NK-92 treated with Interleukin-12 subunit alpha and Interleukin-12 subunit beta, amount 100 ng/mL, for 24 hours (cell line): ENCODE data around the gene RABGEF1.
"Not testable (repeated sequence)": the region's sequence is repeated elsewhere in the genome, so short reads cannot be mapped to it uniquely, and the experiment has no call there.

ENCODE experiments used
- DNase-seq: peaks from one replicate; lab custom pipeline; 2025; lab: John Stamatoyannopoulos, UW

Gene RABGEF1

GRCh38 chr7:66815186-66815875, 74.8 kb downstream of the RABGEF1 start:
- DNase-seq = not testable (repeated sequence)

DNA sequence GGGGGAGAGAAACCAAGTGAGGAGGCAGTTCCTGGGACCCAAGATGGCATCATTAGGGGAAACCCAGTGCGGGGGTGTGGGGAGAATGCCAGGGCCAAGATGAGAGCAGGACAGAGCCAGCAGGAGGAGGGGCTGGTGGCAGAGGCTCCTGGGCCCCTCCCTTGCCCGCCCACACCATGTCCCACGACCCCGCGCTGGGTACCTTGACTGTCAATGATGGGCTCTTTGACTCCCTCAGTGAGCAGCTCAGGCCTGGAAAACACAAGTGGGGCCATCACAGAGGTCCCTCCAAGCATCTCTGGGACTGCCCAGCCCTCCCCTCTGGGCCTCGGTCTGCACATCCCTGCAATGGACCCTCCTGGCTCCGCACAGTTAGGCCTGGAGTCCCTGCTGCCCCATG, 75.4 kb downstream of the RABGEF1 start:
- DNase-seq = no peak

- not testable (repeated sequence) for DNase-seq
Measured at GRCh38 chr7:66816658-66817057, 76.1 kb downstream of the RABGEF1 start.

GRCh38 chr7:66817208-66817795, 76.8 kb downstream of the RABGEF1 start:
- not testable (repeated sequence) for DNase-seq

DNA sequence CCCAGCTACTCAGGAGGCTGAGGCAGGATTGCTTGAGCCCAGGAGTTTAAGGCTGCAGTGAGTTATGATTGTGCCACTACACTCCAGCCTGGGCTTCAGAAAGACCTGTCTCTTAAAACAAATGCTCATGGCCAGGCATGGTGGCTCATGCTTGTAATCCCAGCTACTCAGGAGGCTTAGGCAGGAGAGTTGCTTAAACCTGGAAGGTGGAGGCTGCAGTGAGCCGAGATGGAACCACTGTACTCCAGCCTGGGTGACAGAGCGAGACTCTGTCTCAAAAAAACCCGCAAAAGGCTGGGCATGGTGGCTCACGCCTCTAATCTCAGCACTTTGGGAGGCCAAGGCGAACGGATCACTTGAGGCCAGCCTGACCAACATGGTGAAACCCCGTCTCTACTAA, 77.4 kb downstream of the RABGEF1 start:
- DNase-seq = not testable (repeated sequence)

- no peak for DNase-seq
Measured at GRCh38 chr7:66824041-66824440, 83.5 kb downstream of the RABGEF1 start.

DNA sequence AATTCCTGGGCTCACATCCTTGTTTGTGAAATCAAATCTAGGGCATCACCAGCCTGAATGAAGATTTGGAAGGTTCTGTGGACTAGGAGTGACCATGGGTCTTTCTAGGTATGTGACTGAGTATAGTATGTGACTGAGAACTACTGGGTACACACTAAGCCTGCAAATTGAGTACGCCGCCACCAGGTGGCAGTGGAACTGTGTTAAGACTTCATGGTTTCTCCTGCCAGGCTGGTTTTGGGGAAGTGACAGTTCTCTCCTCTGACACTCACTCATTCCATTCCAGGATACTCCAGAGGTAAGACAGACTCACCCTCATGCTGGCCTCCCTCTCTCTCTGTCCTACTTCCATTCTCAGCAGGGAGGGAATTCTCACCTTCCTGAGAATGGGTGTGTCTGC, 85.0 kb downstream of the RABGEF1 start:
- peak; percentile 27 for DNase-seq

- no peak for DNase-seq
Measured at GRCh38 chr7:66826649-66827048, 86.1 kb downstream of the RABGEF1 start.

GRCh38 chr7:66830976-66831375, 90.4 kb downstream of the RABGEF1 start:
- not testable (repeated sequence) for DNase-seq

DNA sequence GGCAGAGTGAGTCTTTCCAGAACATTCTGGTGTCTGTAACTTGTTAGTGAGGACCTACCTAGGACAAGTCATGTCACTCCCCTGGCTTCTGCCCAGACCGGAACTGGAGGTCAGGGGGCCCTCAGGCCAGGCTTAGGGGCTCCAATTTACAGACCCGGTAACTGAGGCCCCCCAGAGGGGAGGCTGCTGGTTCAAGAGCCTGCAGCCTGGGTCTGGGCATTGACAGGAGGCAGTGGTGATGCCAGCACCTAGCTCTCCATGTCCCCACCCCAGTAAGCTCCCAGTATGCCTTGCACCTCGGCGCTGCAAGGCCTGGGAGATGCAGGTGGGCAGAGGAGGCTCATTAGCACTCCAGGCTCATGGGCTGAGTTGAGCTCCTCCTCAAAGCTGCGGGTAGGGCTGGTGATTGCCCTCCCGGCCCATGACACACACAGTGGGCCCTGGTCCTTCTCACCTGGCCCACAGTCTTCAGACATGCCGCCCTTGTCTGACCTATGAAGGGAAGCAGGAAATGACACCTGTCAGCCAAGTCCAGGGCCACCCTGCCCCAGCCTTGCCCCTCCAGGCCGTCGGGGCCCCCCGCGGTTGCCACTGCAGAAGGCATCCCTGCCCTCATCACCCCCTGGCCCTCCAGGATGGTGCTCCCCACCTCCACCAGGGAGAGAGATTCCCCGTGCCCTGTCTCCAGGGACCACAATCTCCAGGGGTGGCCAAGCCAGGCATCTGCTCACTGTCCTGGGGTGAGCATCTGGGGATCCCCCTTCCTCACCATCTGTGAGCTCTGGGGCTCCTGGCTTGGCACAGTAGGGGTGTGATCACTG, 92.2 kb downstream of the RABGEF1 start:
- DNase-seq = no peak

DNA sequence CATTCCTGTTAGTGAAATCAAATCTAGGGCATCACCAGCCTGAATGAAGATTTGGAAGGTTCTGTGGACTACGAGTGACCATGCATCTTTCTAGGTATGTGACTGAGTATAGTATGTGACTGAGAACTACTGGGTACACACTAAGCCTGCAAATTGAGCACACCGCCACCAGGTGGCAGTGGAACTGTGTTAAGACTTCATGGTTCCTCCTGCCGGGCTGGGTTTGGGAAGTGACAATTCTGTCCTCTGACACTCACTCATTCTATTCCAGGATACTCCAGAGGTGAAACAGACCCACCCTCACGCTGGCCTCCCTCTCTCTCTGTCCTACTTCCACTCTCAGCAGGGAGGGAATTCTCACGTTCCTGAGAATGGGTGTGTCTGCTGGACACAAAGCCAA, 96.5 kb downstream of the RABGEF1 start:
- peak; percentile 53 for DNase-seq

- no peak for DNase-seq
Measured at GRCh38 chr7:66837661-66838060, 97.1 kb downstream of the RABGEF1 start.

DNA sequence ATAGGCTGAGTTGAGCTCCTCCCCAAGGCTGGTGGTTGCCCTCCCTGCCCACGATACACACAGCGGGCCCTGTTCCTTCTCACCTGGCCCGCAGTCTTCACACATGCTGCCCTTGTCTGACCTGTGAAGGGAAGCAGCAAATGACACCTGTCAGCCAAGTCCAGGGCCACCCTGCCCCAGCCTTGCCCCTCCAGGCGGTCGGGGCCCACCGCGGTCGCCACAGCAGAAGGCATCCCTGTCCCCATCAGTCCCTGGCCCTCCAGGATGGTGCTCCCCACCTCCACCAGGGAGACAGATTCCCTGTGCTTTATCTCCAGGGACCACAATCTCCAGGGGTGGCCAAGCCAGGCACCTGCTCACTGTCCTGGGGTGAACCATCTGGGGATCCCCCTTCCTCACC, 99.3 kb downstream of the RABGEF1 start:
- no peak for DNase-seq

DNA sequence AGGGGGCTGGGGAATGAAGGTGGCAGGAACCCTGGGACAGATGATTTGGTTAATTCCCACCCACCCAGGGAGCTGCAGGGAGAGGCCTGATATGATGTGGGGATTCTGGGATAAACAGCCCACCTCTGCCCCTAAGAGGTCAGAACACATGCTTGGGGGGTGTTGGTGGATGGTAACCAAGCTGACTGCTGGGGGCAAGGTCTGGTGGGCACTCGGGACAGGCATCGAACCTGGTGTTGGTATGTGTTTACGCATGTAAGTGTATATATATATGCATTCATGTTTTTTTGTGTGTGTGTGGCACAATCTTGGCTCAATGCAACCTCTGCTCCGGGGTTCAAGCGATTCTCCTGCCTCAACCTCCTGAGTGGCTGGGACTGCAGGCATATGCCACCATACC, 99.8 kb downstream of the RABGEF1 start:
- DNase-seq = no peak

- DNase-seq = no peak
Measured at GRCh38 chr7:66841898-66842297, 101.4 kb downstream of the RABGEF1 start.

- DNase-seq = not testable (repeated sequence)
Measured at GRCh38 chr7:66843492-66843891, 103.0 kb downstream of the RABGEF1 start.

GRCh38 chr7:66844552-66845378, 104.2 kb downstream of the RABGEF1 start:
- DNase-seq = peak; percentile 98

- DNase-seq = no peak
Measured at GRCh38 chr7:66845379-66846095, 105.0 kb downstream of the RABGEF1 start.

DNA sequence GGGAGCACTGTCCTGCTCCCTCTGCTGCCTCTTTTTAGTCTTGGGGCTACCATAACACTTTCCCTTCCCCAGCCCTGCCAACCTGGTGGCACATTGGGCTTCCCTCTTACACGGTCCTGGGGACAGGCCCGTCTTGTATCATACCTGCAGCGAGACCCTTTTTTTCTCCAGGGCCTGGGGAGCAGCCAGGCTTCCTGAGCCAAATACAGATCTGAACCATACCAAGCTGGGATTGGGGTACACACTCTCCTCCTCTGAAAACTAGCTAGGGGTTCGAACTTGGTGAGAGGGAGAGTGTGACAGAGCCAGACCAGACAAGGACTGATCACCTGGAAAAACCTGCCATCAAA, 105.5 kb downstream of the RABGEF1 start:
- DNase-seq = not testable (repeated sequence)

DNA sequence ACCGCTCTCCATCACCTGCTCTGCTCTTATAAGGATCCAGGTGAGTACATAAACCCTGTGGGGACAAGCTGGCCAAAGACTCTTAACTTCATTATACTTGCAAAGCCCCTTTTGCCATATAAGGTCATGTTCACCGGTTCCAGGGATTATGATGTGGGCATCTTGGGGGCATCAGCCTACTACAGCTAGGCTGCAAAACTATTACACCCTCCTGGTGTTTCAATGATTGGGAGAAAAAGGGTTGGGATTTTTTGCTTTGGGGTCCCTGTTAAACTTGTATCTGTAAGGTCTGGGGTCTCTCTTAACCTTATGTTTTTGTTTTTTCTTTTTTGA, 107.0 kb downstream of the RABGEF1 start:
- not testable (repeated sequence) for DNase-seq
